Endothelial cell of umbilical vein (primary cell): Measurements from ENCODE around the gene DYRK1A. TPM values are rescaled to one million over a fixed set of nuclear protein-coding genes. Genes with fewer than 3 reads are reported as not detected.

Experiments used
- BruUV-seq: library from RNA; stranded (reverse); fragments of 400-500 nt; replicated peaks from 2 replicates; lab custom pipeline; 2021; lab: Mats Ljungman, UMichigan
- CTCF ChIA-PET: fragments of 300-600, 350-600 bp; sonication (Branson Sonifier 250); formaldehyde crosslinking; loops from one replicate; lab custom pipeline; 2021; ENCODE audit warnings: antibody characterized with exemption, inconsistent platforms; lab: Charles Lee
- POLR2A ChIA-PET: fragments of 300-600, 350-600 bp; sonication (Branson Sonifier 250); formaldehyde crosslinking; loops from one replicate; lab custom pipeline; 2021; ENCODE audit warnings: antibody characterized with exemption, inconsistent platforms; lab: Charles Lee
- DNase-seq: peaks from one replicate; pipeline ENCODE4 v3.0.0-alpha.2; 2011; ENCODE audit warnings: low read depth, low spot score
- FAIRE-seq: peaks from 2 replicates; lab custom pipeline; 2011; peaks lifted over from hg19 to GRCh38; lab: Jason Lieb, UNC
- H2AFZ ChIP-seq: 2 replicates; pipeline ENCODE4 v1.6.0; 2012; ENCODE audit warnings: low read depth, low read length, control low read depth, inconsistent platforms
- H3K27ac ChIP-seq: 2 replicates; pipeline ENCODE4 v1.5.1; 2011; ENCODE audit warnings: low read depth, mild to moderate bottlenecking, control low read depth, low read length, moderate library complexity; ENCODE audit not compliant: insufficient read depth
- H3K27me3 ChIP-seq, 2 experiments: 2 replicates each; pipeline versions ENCODE4 v1.6.0 to v1.6.1; 2011; ENCODE audit warnings: low read length in 2 of 2, mixed read lengths in 1 of 2; ENCODE audit not compliant: control insufficient read depth in 2 of 2, insufficient read depth in 2 of 2
- H3K36me3 ChIP-seq, 2 experiments: 2 replicates in 1 of 2; 3 replicates in 1 of 2; pipeline ENCODE4 v1.5.1; 2011; ENCODE audit warnings: low read length in 2 of 2, mild to moderate bottlenecking in 1 of 2, moderate library complexity in 1 of 2; ENCODE audit not compliant: control insufficient read depth in 2 of 2, insufficient read depth in 2 of 2; ENCODE audit errors: extremely low read depth in 1 of 2
- H3K4me1 ChIP-seq: 3 replicates; pipeline ENCODE4 v1.5.1; 2011; ENCODE audit warnings: mild to moderate bottlenecking, low read length; ENCODE audit not compliant: control insufficient read depth, insufficient read depth; ENCODE audit errors: extremely low read depth
- H3K4me2 ChIP-seq: 2 replicates; pipeline ENCODE4 v1.6.1; 2011; ENCODE audit warnings: low read length, control low read depth, mixed read lengths; ENCODE audit not compliant: insufficient read depth
- H3K4me3 ChIP-seq, 3 experiments: fragments of 200-600 bp in 1 of 3; sonication (generic), shearing (Covaris generic) in 1 of 3; replicated peaks in 1 of 3; 2 replicates each; pipeline ENCODE4 v1.5.1; 2011 to 2016; ENCODE audit warnings: control low read depth in 3 of 3, low read length in 3 of 3, mild to moderate bottlenecking in 2 of 3, inconsistent platforms in 1 of 3, low read depth in 1 of 3, moderate library complexity in 1 of 3; ENCODE audit not compliant: insufficient read depth in 1 of 3
- H3K79me2 ChIP-seq: 2 replicates; pipeline ENCODE4 v1.6.0; 2012; ENCODE audit warnings: low read length, inconsistent platforms; ENCODE audit not compliant: control insufficient read depth, insufficient read depth
- H3K9ac ChIP-seq: replicated peaks from 2 replicates; pipeline ENCODE3; 2011; ENCODE audit warnings: low read length, control low read depth; ENCODE audit not compliant: insufficient read depth; ENCODE audit errors: extremely low read depth
- H3K9me1 ChIP-seq: replicated peaks from 3 replicates; pipeline ENCODE4 v1.6.0; 2011; ENCODE audit warnings: mild to moderate bottlenecking, low read length; ENCODE audit not compliant: control insufficient read depth, insufficient read depth; ENCODE audit errors: extremely low read depth
- H3K9me3 ChIP-seq: replicated peaks from 2 replicates; pipeline ENCODE4 v1.5.1; 2012; ENCODE audit warnings: low read length, inconsistent platforms; ENCODE audit not compliant: control insufficient read depth, insufficient read depth
- H4K20me1 ChIP-seq: replicated peaks from 2 replicates; pipeline ENCODE3; 2011; ENCODE audit warnings: mild to moderate bottlenecking, low read length; ENCODE audit not compliant: control insufficient read depth, insufficient read depth; ENCODE audit errors: extremely low read depth
- EZH2 ChIP-seq: IDR thresholded peaks from 2 replicates; pipeline ENCODE4 v1.6.1; 2012; ENCODE audit warnings: borderline replicate concordance, low read depth, mild to moderate bottlenecking, moderate library complexity, low read length, inconsistent platforms; ENCODE audit not compliant: severe bottlenecking
- FOS ChIP-seq: IDR thresholded peaks from 2 replicates; pipeline ENCODE4 v1.6.1; 2011; ENCODE audit warnings: mild to moderate bottlenecking, low read length, moderate library complexity, borderline replicate concordance; ENCODE audit not compliant: insufficient read depth
- GATA2 ChIP-seq: IDR thresholded peaks from 2 replicates; pipeline ENCODE4 v1.7.0; 2011; ENCODE audit warnings: low read depth, mild to moderate bottlenecking, moderate library complexity, mixed read lengths, low read length; ENCODE audit not compliant: insufficient read length, insufficient read depth
- JUN ChIP-seq: IDR thresholded peaks from 2 replicates; pipeline ENCODE4 v1.6.1; 2011; ENCODE audit warnings: borderline replicate concordance, low read depth; ENCODE audit not compliant: insufficient read length, insufficient read depth
- MYC ChIP-seq: IDR thresholded peaks from one replicate; pipeline ENCODE4 v1.6.1; 2011; ENCODE audit warnings: mild to moderate bottlenecking, low read depth, low read length
- POLR2A ChIP-seq: IDR thresholded peaks from 2 replicates; pipeline ENCODE4 v1.6.1; 2012; ENCODE audit warnings: low read depth, mild to moderate bottlenecking, control low read depth, low read length
- POLR2AphosphoS5 ChIP-seq: IDR thresholded peaks from 2 replicates; pipeline ENCODE4 v1.6.1; 2012; ENCODE audit warnings: low read depth, mild to moderate bottlenecking, control low read depth, low read length, moderate library complexity; ENCODE audit not compliant: insufficient read depth
- dilution Hi-C: fragments of 300-500 bp; cut with MboI; formaldehyde crosslinking; loops from one replicate; pipeline ENCODE4 v1.15.0; 2019; ENCODE audit warnings: low sequenced_read_pairs; ENCODE audit not compliant: extremely low pct_ligation_motif_present
- intact Hi-C: fragments of 100-400 bp; cut with micrococcal nuclease; formaldehyde crosslinking; loops from one replicate; pipeline ENCODE4 v1.10.0; 2022
- polyA plus RNA-seq, 4 experiments: library from polyadenylated mRNA; depleted of rRNA in 3 of 4; stranded (reverse) in 3 of 4; unstranded in 1 of 4; fragments of >200 nt; gene quantifications; 2 replicates each; pipeline versions ENCODE4 v1.2.1 to v1.2.3, GENCODE V29; 2011 to 2012; ENCODE audit warnings: missing spikeins in 1 of 4
- total RNA-seq: library from RNA; stranded (reverse); gene quantifications from 2 replicates; pipeline ENCODE4 v1.2.3, GENCODE V29; 2021
- TF ChIP-seq, protein P1 (sequence below), 2 donors: IDR thresholded peaks; 1 replicate in 1 of 2; 2 replicates in 1 of 2; pipeline ENCODE4 v1.5.1; 2011; ENCODE audit warnings: low read length in 2 of 2, mild to moderate bottlenecking in 2 of 2, moderate library complexity in 2 of 2, control low read depth in 1 of 2, inconsistent platforms in 1 of 2, low read depth in 1 of 2; ENCODE audit not compliant: insufficient read depth in 1 of 2; ENCODE audit errors: extremely low read depth in 1 of 2
- TF ChIP-seq, protein P2 (sequence below): IDR thresholded peaks from 2 replicates; pipeline ENCODE4 v1.6.1; 2011; ENCODE audit not compliant: insufficient read depth, insufficient read length

Gene DYRK1A
- total and polyA plus RNA-seq, 2 donors (not counting 3 experiments of a cell fraction or from before 2014, with no cell fraction given): 51.8 to 53.7 TPM

DNA sequence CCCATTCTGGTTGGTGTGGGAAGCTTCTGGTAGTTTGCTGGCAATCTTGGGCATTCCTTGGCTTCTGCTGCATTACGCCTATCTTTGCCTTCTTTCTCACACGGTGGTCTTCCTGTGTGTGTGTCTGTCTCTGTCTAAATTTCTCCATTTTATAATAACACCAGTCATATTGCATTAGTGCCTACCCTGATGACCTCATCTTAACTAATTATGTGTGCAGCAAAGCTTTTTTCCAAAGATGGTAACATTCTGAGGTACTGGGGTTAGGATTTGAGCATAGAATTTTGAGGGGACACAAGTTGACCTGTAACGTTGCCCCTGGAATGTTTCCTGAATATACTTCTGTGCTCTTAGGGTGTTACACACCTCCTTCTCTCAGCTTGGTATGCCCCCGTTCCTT is 77.1 kb downstream of the DYRK1A start:
- Histone ChIP-seq H2AFZ (no peak overlapping the region), H3K36me3 (no peaks in the 10 kb centered on the region), H3K27ac (no peak overlapping the region), H4K20me1 (peaks cover 17% of the 10 kb centered on the region), H3K9me3 (no peaks in the 10 kb centered on the region), H3K27me3 (no peaks in the 10 kb centered on the region), H3K9ac (no peak overlapping the region), H3K9me1 (no peaks in the 10 kb centered on the region), H3K4me3 (no peak overlapping the region), H3K4me1 (peaks cover 11% of the 10 kb centered on the region), H3K79me2 (peaks cover 97% of the 10 kb centered on the region), H3K4me2 (no peak overlapping the region)
- no TSS peak for BruUV-seq
- DNase-seq: no peak
- TF ChIP-seq MYC: no peak
- TF ChIP-seq FOS: no peak
- no peak for TF ChIP-seq EZH2
- no peak for TF ChIP-seq POLR2AphosphoS5
- TF ChIP-seq POLR2A: no peak
- no peak for TF ChIP-seq JUN
- CTCF ChIA-PET: no interaction called here
- POLR2A ChIA-PET: no interaction called here
- FAIRE-seq: no peak
- intact Hi-C loops: no loop called here
- dilution Hi-C loops: no loop called here

DNA sequence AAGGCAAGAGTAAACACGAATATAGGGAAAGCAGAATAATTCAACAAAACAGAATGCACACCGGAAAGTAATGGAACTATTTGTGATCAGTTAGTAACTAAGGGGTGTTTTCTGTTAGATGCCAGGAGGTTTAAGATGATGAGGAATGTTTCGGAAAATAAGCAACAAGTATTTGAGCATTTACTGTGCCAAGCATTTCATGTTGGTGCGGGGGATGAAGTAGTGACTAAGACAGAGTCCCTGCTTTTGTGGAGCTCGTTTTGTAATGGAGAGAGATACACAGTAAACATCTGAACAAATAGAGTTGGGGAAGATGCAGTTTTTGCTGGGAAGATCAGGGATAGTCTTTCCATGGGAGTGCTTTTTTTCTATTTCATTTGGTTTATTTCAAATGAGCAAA is 78.7 kb downstream of the DYRK1A start:
- H3K36me3 ChIP-seq: no peaks in the 10 kb centered on the region

More for the DNA sequence above, 78.7 kb downstream of the DYRK1A start:
- Histone ChIP-seq H3K9ac (no peak overlapping the region), H3K4me3 (no peak overlapping the region), H2AFZ (no peak overlapping the region), H3K79me2 (peaks cover 96% of the 10 kb centered on the region), H3K9me3 (no peaks in the 10 kb centered on the region), H3K4me1 (peaks cover 23% of the 10 kb centered on the region), H3K27me3 (no peaks in the 10 kb centered on the region), H4K20me1 (peaks cover 11% of the 10 kb centered on the region), H3K9me1 (no peaks in the 10 kb centered on the region), H3K27ac (no peak overlapping the region), H3K4me2 (no peak overlapping the region)
- FAIRE-seq (no peak), DNase-seq (no peak)
- TF ChIP-seq JUN (no peak), EZH2 (no peak), POLR2AphosphoS5 (no peak), GATA2 (no peak), POLR2A (no peak), FOS (no peak), MYC (no peak)
- TF ChIP-seq, protein P1, sequence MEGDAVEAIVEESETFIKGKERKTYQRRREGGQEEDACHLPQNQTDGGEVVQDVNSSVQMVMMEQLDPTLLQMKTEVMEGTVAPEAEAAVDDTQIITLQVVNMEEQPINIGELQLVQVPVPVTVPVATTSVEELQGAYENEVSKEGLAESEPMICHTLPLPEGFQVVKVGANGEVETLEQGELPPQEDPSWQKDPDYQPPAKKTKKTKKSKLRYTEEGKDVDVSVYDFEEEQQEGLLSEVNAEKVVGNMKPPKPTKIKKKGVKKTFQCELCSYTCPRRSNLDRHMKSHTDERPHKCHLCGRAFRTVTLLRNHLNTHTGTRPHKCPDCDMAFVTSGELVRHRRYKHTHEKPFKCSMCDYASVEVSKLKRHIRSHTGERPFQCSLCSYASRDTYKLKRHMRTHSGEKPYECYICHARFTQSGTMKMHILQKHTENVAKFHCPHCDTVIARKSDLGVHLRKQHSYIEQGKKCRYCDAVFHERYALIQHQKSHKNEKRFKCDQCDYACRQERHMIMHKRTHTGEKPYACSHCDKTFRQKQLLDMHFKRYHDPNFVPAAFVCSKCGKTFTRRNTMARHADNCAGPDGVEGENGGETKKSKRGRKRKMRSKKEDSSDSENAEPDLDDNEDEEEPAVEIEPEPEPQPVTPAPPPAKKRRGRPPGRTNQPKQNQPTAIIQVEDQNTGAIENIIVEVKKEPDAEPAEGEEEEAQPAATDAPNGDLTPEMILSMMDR (IDR thresholded peaks at IDR 0.05; ENCODE audit: extremely low read depth in 1 of 2, insufficient read depth in 1 of 2, low read depth in 1 of 2, low read length in 2 of 2): no peak
- TF ChIP-seq, protein P2, sequence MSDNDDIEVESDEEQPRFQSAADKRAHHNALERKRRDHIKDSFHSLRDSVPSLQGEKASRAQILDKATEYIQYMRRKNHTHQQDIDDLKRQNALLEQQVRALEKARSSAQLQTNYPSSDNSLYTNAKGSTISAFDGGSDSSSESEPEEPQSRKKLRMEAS: no peak
- ChIA-PET POLR2A (no interaction called here), CTCF (interaction anchor here (1.4 kb wide), 1 partner anchor 18 kb away, joined by 7 read pairs; no protein-coding TSS in a partner anchor)
- intact Hi-C loops: no loop called here
- dilution Hi-C loops: no loop called here
- no TSS peak for BruUV-seq
